Psoas muscle (tissue), 8 donors: Measurements from ENCODE around the gene ROCK1. TPM values are rescaled to one million over a fixed set of nuclear protein-coding genes. Genes with fewer than 3 reads are reported as not detected.

Experiments
- ATAC-seq, 4 donors: fragments of 200-7000 bp; cut with Tn5 transposase; one replicate each; pipeline ENCODE4 v1.9.1; 2020; ENCODE audit warnings: moderate library complexity in 3 of 4, mild to moderate bottlenecking in 2 of 4
- DNase-seq, 2 donors: peaks; one replicate each; pipeline ENCODE4 v3.0.0-alpha.2; 2020
- H3K27ac ChIP-seq: fragments of 200-600 bp; one replicate; pipeline ENCODE4 v1.8.0; 2022
- H3K27me3 ChIP-seq, 3 donors: fragments of 200-600 bp in 1 of 3; one replicate each; pipeline versions ENCODE4 v1.6.1 to v1.8.0; 2013 to 2022; ENCODE audit warnings: low read length in 2 of 3, mild to moderate bottlenecking in 2 of 3, moderate library complexity in 1 of 3; ENCODE audit not compliant: insufficient read depth in 3 of 3
- H3K36me3 ChIP-seq, 2 donors: fragments of 200-600 bp in 1 of 2; one replicate each; pipeline versions ENCODE4 v1.6.1 to v1.8.0; 2013 to 2022; ENCODE audit warnings: low read depth in 1 of 2, mild to moderate bottlenecking in 1 of 2, moderate library complexity in 1 of 2; ENCODE audit not compliant: insufficient read depth in 1 of 2
- H3K4me1 ChIP-seq: fragments of 200-600 bp; one replicate; pipeline ENCODE4 v1.8.0; 2022
- H3K4me3 ChIP-seq: fragments of 200-600 bp; one replicate; pipeline ENCODE4 v1.8.0; 2022; ENCODE audit warnings: mild to moderate bottlenecking
- H3K9me3 ChIP-seq: fragments of 200-600 bp; one replicate; pipeline ENCODE4 v1.8.0; 2022
- CTCF ChIP-seq: fragments of 200-600 bp; IDR thresholded peaks from one replicate; pipeline ENCODE4 v1.8.0; 2022; ENCODE audit warnings: antibody characterized with exemption
- WGBS, 3 donors: extraction: QIAGEN DNeasy Blood & Tissue Kit; methylation state at CpG; one replicate each; pipeline versions ENCODE4 v1.1.6 to v1.1.7; 2013; 5-methylcytosine and 5-hydroxymethylcytosine counted together
- intact Hi-C, 2 donors: fragments of 100-400 bp; cut with DNase I; formaldehyde crosslinking; loops; one replicate each; pipeline versions ENCODE4 v1.11.0 to v1.14.2; 2022
- polyA plus RNA-seq, 3 donors: library from polyadenylated mRNA; stranded (reverse); fragments of 200-250 nt; gene quantifications; one replicate each; pipeline ENCODE4 v1.2.3, GENCODE V29; 2013
- total RNA-seq, 4 donors: library from RNA; stranded (reverse); fragmentation: NEBNext Ultra II Directional in 2 of 4; extraction: Animal tissue kit (Norgen Biotek cat#: 25700) in 2 of 4; gene quantifications; one replicate each; pipeline versions ENCODE4 v1.2.1 to v1.2.4, GENCODE V29; 2021 to 2023
- donor health status: healthy with polysubstance abuse.
- donor health status: DM: no; HTN: no; CAD: no; lungs with moderate emphysema.
- donor health status: Bipolar disorder and iron deficiency.
- donor health status: healthy.
- donor health status: DM: yes; HTN: yes; CAD: no.
- donor health status: DM: no; HTN: no; CAD: no.
- donor health status: DM: no; HTN: no; CAD: no.
- donor health status: DM: yes; HTN: yes; CAD: no.

ROCK1 gene
- total and polyA plus RNA-seq, 7 donors: 4.9 to 16.0 (median 13.5) TPM

- 76 to 80% (median 77%) methylated on average over 7 of the region's 7 CpGs for WGBS, 3 donors
- Histone ChIP-seq H3K27ac (no peak overlapping the region), H3K9me3 (no peaks in the 10 kb centered on the region), H3K4me3 (no peak overlapping the region), H3K27me3 (no peaks in the 10 kb centered on the region), H3K36me3 (no peaks in the 10 kb centered on the region), H3K4me1 (peaks cover 9% of the 10 kb centered on the region)
- DNase-seq (no peak), ATAC-seq (no peak)
- TF ChIP-seq CTCF: no peak
- intact Hi-C loops: loop anchor here (10.0 kb wide), 3 partner anchors 51 to 141 kb away; no protein-coding TSS in a partner anchor
These were observed 4.2 kb upstream of the ROCK1 start for GRCh38 chr18:21115519-21116411.

GRCh38 chr18:21112543-21113105 is 1.0 kb upstream of the ROCK1 start:
- TF ChIP-seq CTCF: no peak
- Histone ChIP-seq H3K9me3 (no peaks in the 10 kb centered on the region), H3K27me3 (no peaks in the 10 kb centered on the region), H3K27ac (peak overlapping the region; percentile 79), H3K36me3 (no peaks in the 10 kb centered on the region), H3K4me1 (peaks cover 30% of the 10 kb centered on the region), H3K4me3 (peak overlapping the region; percentile 98)
- DNase-seq (no peak), ATAC-seq (no peak)
- 13 to 20% (median 18%) methylated on average over 9 of the region's 9 CpGs for WGBS, 3 donors
- intact Hi-C loops: loop anchor here (5.0 to 10.0 kb wide), 5 partner anchors 40 to 138 kb away; no protein-coding TSS in a partner anchor

- Histone ChIP-seq H3K4me1 (peaks cover 36% of the 10 kb centered on the region), H3K27ac (peak overlapping the region; percentile 79), H3K4me3 (peak overlapping the region; percentile 98), H3K9me3 (no peaks in the 10 kb centered on the region), H3K36me3 (no peaks in the 10 kb centered on the region), H3K27me3 (no peaks in the 10 kb centered on the region)
- TF ChIP-seq CTCF: no peak
- peak in 1 of 2 donors; percentile 72 for DNase-seq
- ATAC-seq: peak; percentile 31 to 56 (median 48)
- intact Hi-C loops: loop anchor here (5.0 to 10.0 kb wide), 5 partner anchors 40 to 137 kb away; no protein-coding TSS in a partner anchor
- 0% methylated on average over 16 of the region's 16 CpGs for WGBS, 3 donors
These were observed 494 bp upstream of the ROCK1 start for GRCh38 chr18:21112140-21112473.

GRCh38 chr18:21110713-21111345 is 784 bp downstream of the ROCK1 start:
- intact Hi-C loops: loop anchor here (5.0 to 10.0 kb wide), 5 partner anchors 39 to 136 kb away; no protein-coding TSS in a partner anchor
- no peaks in the 10 kb centered on the region for H3K36me3 ChIP-seq
- H3K4me1 ChIP-seq: peaks cover 42% of the 10 kb centered on the region
- H3K27me3 ChIP-seq: no peaks in the 10 kb centered on the region
- peak overlapping the region; percentile 94 for H3K27ac ChIP-seq
- DNase-seq: peak; percentile 30 to 64
- H3K9me3 ChIP-seq: no peaks in the 10 kb centered on the region
- no peak for TF ChIP-seq CTCF
- ATAC-seq: peak in 3 of 4 donors; percentile 0 to 17 (median 16)
- 0 to 1% (median 0%) methylated on average over 41 to 47 of the region's 47 CpGs for WGBS, 3 donors
- peak overlapping the region; percentile 98 for H3K4me3 ChIP-seq
